Measurements from ENCODE around the gene SRM. TPM values are rescaled to one million over a fixed set of nuclear protein-coding genes. Genes with fewer than 3 reads are reported as not detected.
A peak's percentile ranks its signal among the peaks of the same experiment; 100 is the strongest.
"Not testable (repeated sequence)": the region's sequence is repeated elsewhere in the genome, so short reads cannot be mapped to it uniquely, and the experiment has no call there.

SRM gene
- total RNA-seq, 8 experiments from 2014 or later, result 42.6 to 256 (median 75.3) TPM

DNA sequence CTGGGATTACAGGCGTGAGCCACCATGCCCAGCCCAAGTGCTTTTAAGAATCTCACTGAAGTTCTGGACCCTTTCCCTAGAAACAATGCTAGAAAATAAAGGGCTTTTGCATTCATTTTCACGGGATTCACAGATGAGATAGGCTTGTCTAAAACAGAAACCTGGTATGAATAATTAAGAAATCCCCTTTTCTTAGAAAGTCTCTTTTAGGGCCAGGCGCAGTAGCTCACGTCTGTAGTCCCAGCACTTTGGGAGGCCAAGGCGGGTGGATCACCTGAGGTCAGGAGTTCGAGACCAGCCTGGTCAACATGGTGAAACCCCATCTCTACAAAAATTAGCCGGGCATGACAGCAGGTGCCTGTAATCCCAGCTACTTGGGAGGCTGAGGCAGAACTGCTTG, 13.6 kb upstream of the SRM start:
- H3K4me3 ChIP-seq; H3K27ac ChIP-seq; H3K4me1 ChIP-seq (replicated peaks in 1 of 2); in situ Hi-C loops (cut with MboI; ENCODE audit: low pct_unique_long_range_greater_than_20kb in 2 of 9, low sequenced_read_pairs in 9 of 9, unreplicated experiment in 9 of 9); ATAC-seq (replicated peaks in 6 of 8): not testable (repeated sequence)
- WGBS, 10 experiments, result 90 to 96% (median 93%) methylated on average over 2 to 4 of the region's 7 CpGs; no CpG with 5 or more reads in 5 of the 10 experiments

DNA sequence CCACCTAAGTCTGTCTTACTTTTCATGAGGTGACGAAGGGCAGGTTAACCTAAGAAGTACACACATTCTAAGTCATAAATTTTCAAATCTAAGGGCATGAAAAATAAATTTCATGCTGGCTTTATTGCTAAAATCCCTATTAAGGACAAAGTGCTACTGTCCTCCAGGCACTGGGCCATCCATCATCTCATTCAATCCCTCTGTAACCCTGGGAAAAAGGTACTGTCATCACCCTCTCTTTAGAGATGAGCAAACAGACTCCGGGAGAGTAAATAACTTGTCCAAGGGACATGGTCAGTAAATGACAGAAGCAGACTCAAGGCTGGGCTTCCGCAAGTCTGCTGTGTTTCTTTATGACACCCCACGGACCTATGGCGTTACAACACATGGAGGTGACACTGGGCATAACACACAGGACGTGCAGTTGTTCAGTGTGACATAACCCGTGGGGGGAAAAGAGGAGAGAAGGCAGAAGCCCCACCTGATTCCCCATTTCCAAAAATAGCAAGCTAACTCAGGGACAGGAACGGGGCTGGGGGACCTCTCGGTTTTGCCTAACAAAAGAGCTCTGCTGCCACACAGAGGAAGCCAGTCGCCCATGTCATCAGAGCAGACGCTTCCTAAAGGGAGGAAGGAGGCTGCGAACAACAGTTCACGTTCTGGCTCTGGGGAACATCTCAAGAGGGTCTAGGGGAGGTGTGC, 12.5 kb upstream of the SRM start:
- 48 to 94% (median 81%) methylated on average over 2 to 12 of the region's 13 CpGs; no CpG with 5 or more reads in 1 of the 10 experiments for WGBS, 10 experiments
- peak in 3 of 8 experiments; percentile 15 to 74 (median 72) for ATAC-seq (replicated peaks in 6 of 8)
- Histone ChIP-seq H3K27ac (no peak overlapping the region), H3K4me3 (no peak overlapping the region), H3K4me1 (replicated peaks in 1 of 2) (no peaks in the 10 kb centered on the region)
- in situ Hi-C loops (cut with MboI; ENCODE audit: low pct_unique_long_range_greater_than_20kb in 2 of 9, low sequenced_read_pairs in 9 of 9, unreplicated experiment in 9 of 9), result no loop called here

DNA sequence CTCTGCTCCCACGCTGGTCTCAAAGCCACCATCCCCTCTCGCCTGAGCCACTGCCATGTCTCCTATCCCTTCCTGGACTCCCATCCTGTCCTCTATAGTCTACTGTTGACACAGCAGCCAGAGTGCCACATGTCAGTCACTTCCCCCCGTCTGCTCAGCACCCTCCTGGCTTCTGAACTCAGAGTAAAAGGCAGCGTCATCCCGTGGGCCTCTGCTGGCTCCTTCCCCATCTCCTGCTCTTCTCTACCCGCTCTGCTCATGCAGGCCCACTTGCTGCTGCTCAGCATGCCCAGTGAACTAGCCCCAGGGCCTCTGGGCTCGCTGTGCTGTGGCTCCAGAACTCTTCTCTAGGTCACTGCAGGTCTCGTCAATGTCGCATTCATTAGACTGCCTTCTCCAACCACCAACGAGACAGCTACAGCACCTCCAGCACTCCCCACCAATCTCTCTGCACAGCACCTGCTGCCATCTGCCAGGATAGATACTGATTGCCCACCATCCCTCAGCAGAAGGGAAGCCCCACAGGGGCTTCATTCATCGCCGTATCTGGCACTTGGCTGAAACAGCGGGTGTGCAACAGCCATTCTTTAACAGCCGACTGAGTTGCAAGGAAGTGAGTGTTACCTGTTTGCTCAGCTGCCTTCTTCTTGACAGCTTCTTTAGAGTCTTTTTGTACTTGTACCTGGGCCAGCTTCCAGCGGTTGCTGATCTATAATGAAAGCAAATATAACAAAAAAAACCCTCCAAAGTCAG, 11.8 kb upstream of the SRM start:
- Histone ChIP-seq H3K4me3 (no peak overlapping the region), H3K27ac (no peak overlapping the region), H3K4me1 (replicated peaks in 1 of 2) (no peaks in the 10 kb centered on the region)
- in situ Hi-C loops (cut with MboI; ENCODE audit: low pct_unique_long_range_greater_than_20kb in 2 of 9, low sequenced_read_pairs in 9 of 9, unreplicated experiment in 9 of 9), result no loop called here
- peak in 2 of 8 experiments; percentile 27 to 63 for ATAC-seq (replicated peaks in 6 of 8)
- 68 to 100% (median 80%) methylated on average over 1 to 15 of the region's 15 CpGs; no CpG with 5 or more reads in 1 of the 10 experiments for WGBS, 10 experiments

DNA sequence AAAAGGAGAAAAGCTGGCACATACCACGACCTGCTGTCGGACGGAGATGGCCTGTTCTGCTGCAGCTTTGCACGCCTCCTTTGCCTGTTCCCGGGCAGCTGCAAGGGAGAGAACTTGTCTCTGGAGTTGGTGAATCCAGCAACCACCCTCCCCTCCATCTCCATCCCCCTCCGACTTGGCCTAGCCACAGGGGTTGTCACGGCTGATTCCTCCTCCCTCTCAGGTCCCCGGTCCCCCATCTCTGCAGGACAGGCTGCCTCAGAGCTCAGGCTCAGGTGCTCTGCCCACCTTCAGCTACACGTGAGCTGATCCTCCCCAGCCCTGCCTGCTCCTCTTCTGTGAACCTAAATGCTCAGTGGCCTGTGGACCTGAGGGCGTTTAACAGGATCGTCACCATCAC, 11.1 kb upstream of the SRM start:
- 87 to 100% (median 94%) methylated on average over 1 to 6 of the region's 11 CpGs; no CpG with 5 or more reads in 3 of the 10 experiments for WGBS, 10 experiments
- H3K4me3 ChIP-seq, result no peak overlapping the region
- in situ Hi-C loops (cut with MboI; ENCODE audit: low pct_unique_long_range_greater_than_20kb in 2 of 9, low sequenced_read_pairs in 9 of 9, unreplicated experiment in 9 of 9), result no loop called here
- H3K27ac ChIP-seq, result no peak overlapping the region
- H3K4me1 ChIP-seq (replicated peaks in 1 of 2), result no peaks in the 10 kb centered on the region
- no peak for ATAC-seq (replicated peaks in 6 of 8)

DNA sequence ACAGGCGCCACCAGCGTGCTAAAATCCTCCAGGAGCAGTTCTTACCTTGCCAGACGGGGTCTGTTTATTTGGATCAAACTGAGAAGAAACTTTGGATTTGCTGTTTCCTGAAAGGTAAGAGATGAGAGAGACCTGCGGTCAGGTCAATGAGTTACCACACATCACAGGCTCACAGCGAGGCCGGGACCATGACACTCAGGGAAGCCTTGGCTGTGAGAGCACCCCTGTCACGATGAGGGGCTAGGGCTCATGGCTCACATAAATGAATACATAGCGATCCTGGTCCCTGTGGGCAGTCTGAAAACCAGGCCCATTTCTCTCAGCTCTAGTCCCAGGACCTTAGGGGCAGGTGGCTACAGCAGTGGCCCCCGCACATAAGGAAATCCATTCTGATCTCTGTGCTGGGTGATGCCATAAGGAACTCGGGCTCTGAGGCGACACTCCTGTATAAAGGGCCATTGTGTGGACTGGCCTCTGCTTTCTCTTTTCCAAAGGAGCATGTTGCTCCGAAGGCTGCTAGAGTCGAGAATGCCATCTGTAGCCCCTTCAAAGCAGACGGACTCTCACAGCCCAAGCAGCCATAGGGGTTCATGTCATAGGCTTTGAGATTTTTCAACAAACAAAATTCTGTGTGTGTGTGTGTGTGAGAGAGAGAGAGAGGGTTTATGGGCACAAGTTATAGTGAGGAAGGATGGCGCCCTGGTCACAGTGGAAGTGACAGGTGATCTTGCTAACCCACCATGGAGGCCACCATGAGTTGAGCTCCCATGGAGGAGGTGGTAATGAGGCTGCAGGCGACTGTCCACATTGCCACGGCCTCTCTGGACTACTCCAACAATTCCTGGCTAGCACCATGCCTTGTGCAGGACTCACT, 9.0 kb upstream of the SRM start:
- ATAC-seq (replicated peaks in 6 of 8), result no peak
- WGBS, 10 experiments, result 83 to 100% (median 96%) methylated on average over 1 to 14 of the region's 17 CpGs; no CpG with 5 or more reads in 1 of the 10 experiments
- H3K4me1 ChIP-seq (replicated peaks in 1 of 2), result no peaks in the 10 kb centered on the region
- in situ Hi-C loops (cut with MboI; ENCODE audit: low pct_unique_long_range_greater_than_20kb in 2 of 9, low sequenced_read_pairs in 9 of 9, unreplicated experiment in 9 of 9), result no loop called here
- H3K4me3 ChIP-seq, result no peak overlapping the region
- no peak overlapping the region for H3K27ac ChIP-seq

DNA sequence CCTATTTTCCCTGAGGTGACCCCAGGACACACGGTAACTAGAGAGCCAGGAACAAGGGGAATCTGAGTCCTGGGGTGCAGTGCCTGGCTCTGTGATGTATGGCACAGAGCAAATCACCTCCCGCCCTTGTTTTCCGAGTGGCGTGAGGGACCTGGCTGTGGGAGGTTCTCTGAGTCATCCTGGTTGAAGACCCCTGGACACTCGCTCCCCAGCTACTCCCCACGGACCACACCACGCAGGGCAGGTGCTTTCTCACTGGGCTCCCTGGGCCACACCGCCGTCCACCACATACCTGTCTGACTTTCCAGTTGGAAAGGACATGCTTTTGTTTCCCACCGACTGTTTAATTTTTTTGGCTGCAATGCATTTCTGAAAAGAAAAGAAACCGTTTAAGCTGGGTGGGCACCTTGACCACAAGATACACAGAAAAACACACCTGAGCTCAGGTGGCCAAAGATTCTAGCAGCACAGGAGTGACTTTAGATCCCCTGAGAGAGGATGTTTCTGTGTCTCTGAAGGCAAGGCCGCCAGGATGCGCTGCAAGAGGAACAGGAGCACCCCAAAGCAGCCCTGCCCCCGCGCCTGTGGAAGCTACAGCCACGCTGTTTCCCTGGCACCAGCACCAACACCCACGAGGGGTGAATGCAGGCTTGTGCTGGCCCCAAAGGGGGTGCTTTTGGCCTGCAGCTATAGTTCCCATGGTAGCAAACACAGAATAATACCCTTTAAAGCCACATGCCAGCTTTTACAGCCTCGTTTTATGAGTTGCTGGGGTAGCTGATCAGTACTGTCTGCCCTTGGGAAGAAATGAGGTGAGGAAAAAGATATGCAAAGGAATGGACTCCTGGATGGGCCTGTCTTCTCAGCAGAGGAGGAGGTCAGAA, 8.1 kb upstream of the SRM start:
- peak in 1 of 8 experiments; percentile 60 for ATAC-seq (replicated peaks in 6 of 8)
- H3K27ac ChIP-seq, result no peak overlapping the region
- H3K4me3 ChIP-seq, result no peak overlapping the region
- no peaks in the 10 kb centered on the region for H3K4me1 ChIP-seq (replicated peaks in 1 of 2)
- 67 to 100% (median 89%) methylated on average over 1 to 15 of the region's 18 CpGs; no CpG with 5 or more reads in 1 of the 10 experiments for WGBS, 10 experiments
- in situ Hi-C loops (cut with MboI; ENCODE audit: low pct_unique_long_range_greater_than_20kb in 2 of 9, low sequenced_read_pairs in 9 of 9, unreplicated experiment in 9 of 9), result no loop called here

- WGBS, 10 experiments, result 86 to 100% (median 100%) methylated on average over 1 of the region's 1 CpG
- Histone ChIP-seq H3K27ac (no peak overlapping the region), H3K4me3 (no peak overlapping the region), H3K4me1 (replicated peaks in 1 of 2) (peaks cover 4% of the 10 kb centered on the region in 2 donors)
- ATAC-seq (replicated peaks in 6 of 8), result no peak
- in situ Hi-C loops (cut with MboI; ENCODE audit: low pct_unique_long_range_greater_than_20kb in 2 of 9, low sequenced_read_pairs in 9 of 9, unreplicated experiment in 9 of 9), result no loop called here
Observed at GRCh38 chr1:11065796-11066195, 6.0 kb upstream of the SRM start.

GRCh38 chr1:11064942-11065341, 5.1 kb upstream of the SRM start:
- WGBS, 10 experiments, result 88 to 100% (median 94%) methylated on average over 2 to 3 of the region's 3 CpGs; no CpG with 5 or more reads in 1 of the 10 experiments
- in situ Hi-C loops (cut with MboI; ENCODE audit: low pct_unique_long_range_greater_than_20kb in 2 of 9, low sequenced_read_pairs in 9 of 9, unreplicated experiment in 9 of 9), result no loop called here
- no peak for ATAC-seq (replicated peaks in 6 of 8)
- H3K4me3 ChIP-seq, result no peak overlapping the region
- H3K27ac ChIP-seq, result no peak overlapping the region
- H3K4me1 ChIP-seq (replicated peaks in 1 of 2), result peaks cover 4 to 5% of the 10 kb centered on the region in 2 donors

- in situ Hi-C loops (cut with MboI; ENCODE audit: low pct_unique_long_range_greater_than_20kb in 2 of 9, low sequenced_read_pairs in 9 of 9, unreplicated experiment in 9 of 9); H3K4me3 ChIP-seq; ATAC-seq (replicated peaks in 6 of 8); H3K27ac ChIP-seq; H3K4me1 ChIP-seq (replicated peaks in 1 of 2): not testable (repeated sequence)
- WGBS, 10 experiments, result 73 to 100% (median 91%) methylated on average over 1 to 12 of the region's 18 CpGs; no CpG with 5 or more reads in 2 of the 10 experiments
Observed at GRCh38 chr1:11063937-11064537, 4.2 kb upstream of the SRM start.

DNA sequence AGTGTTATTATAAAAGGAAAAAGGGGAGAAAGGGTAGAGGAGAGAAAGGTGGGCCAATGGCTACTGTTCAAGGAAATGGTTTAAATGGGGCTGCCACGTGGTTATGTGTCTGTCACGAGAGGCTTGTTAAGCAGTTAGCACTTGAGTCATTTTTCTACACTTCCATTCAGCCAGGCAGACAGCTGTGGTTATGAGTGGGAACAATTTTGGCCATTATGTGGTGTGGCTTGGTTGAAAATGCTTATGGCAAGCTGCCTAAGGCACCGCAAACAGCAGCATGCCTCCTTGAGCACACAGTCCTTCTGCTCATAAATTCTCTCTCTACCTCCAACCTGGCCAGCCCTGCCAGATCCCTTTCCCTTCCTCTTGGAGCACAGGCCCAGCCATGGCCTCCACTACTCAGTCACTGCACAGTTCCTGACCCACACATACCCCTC, 3.2 kb upstream of the SRM start:
- in situ Hi-C loops (cut with MboI; ENCODE audit: low pct_unique_long_range_greater_than_20kb in 2 of 9, low sequenced_read_pairs in 9 of 9, unreplicated experiment in 9 of 9), result no loop called here
- H3K4me1 ChIP-seq (replicated peaks in 1 of 2), result peaks cover 10 to 11% of the 10 kb centered on the region in 2 donors
- no peak overlapping the region for H3K27ac ChIP-seq
- 25 to 100% (median 67%) methylated on average over 1 to 3 of the region's 3 CpGs; no CpG with 5 or more reads in 3 of the 10 experiments for WGBS, 10 experiments
- no peak for ATAC-seq (replicated peaks in 6 of 8)
- no peak overlapping the region for H3K4me3 ChIP-seq

- ATAC-seq (replicated peaks in 6 of 8), result no peak
- in situ Hi-C loops (cut with MboI; ENCODE audit: low pct_unique_long_range_greater_than_20kb in 2 of 9, low sequenced_read_pairs in 9 of 9, unreplicated experiment in 9 of 9), result no loop called here
- no peak overlapping the region for H3K4me3 ChIP-seq
- no peak overlapping the region for H3K27ac ChIP-seq
- H3K4me1 ChIP-seq (replicated peaks in 1 of 2), result peaks cover 10 to 11% of the 10 kb centered on the region in 2 donors
- WGBS, 10 experiments, result 67 to 100% (median 88%) methylated on average over 1 to 5 of the region's 5 CpGs; no CpG with 5 or more reads in 3 of the 10 experiments
Observed at GRCh38 chr1:11061652-11062365, 2.0 kb upstream of the SRM start.

Data from motor neuron (in vitro differentiated cells).